Measurements from ENCODE around the gene ALG14.

DNA sequence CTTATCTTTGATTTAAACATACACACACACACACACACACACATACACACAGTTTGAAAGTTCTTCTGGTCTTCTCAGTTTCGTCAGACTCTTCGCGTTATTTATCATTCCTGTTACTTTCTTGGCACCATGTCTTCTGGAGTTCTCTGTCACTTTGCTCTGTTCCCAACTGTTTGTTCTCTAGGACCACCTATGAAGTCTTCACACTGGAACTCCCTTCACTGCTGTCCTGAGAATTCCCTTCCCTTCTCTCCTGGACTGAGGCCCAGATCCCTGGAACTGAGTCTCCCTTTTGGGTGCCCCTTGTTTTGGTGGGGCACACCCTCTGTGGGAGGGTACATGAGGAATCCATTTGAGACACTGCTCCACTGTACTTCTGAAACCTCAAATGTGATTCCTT is 30.5 kb downstream of the ALG14 start:
- no peak for TF ChIP-seq BHLHE40 (IDR thresholded peaks at IDR 0.05; ENCODE audit: borderline replicate concordance in 1 of 2, low read depth in 2 of 2, low read length in 1 of 2)
- no peak for TF ChIP-seq RAD21 (IDR thresholded peaks at IDR 0.05; ENCODE audit: insufficient read depth, low read depth, low read length)
- no peak for TF ChIP-seq ZNF217 (IDR thresholded peaks at IDR 0.05)
- no peak for TF ChIP-seq BRCA1 (IDR thresholded peaks at IDR 0.05; ENCODE audit: low read depth, low read length)
